RWPE2 (cell line): ENCODE measurements around the gene FOCAD.

Experiments
- ATAC-seq: fragments of 200-7000 bp; cut with Tn5 transposase; 3 replicates; pipeline ENCODE4 v1.9.1; 2021; ENCODE audit warnings: low read depth
- DNase-seq: peaks from one replicate; pipeline ENCODE4 v3.0.0-alpha.2; 2020; ENCODE audit warnings: low spot score
- H3K27ac ChIP-seq: fragments of 450-650 bp; 2 replicates; pipeline ENCODE4 v1.5.1; 2017; ENCODE audit warnings: mild to moderate bottlenecking; ENCODE audit not compliant: poor library complexity, severe bottlenecking
- H3K27me3 ChIP-seq: fragments of 250-450 bp; sonication (Bioruptor Pico); 2 replicates; pipeline ENCODE4 v1.5.1; 2021; ENCODE audit warnings: mild to moderate bottlenecking, moderate library complexity; ENCODE audit not compliant: insufficient read depth, poor library complexity, severe bottlenecking
- H3K36me3 ChIP-seq: fragments of 250-450 bp; sonication (Bioruptor Pico); 2 replicates; pipeline ENCODE4 v1.5.1; 2020; ENCODE audit warnings: low read depth, mild to moderate bottlenecking, moderate library complexity
- H3K4me1 ChIP-seq: fragments of 250-450 bp; sonication (Bioruptor Pico); 2 replicates; pipeline ENCODE4 v1.5.1; 2021; ENCODE audit warnings: mild to moderate bottlenecking, moderate library complexity; ENCODE audit not compliant: insufficient read depth, poor library complexity, severe bottlenecking
- H3K4me3 ChIP-seq: fragments of 250-450 bp; sonication (Bioruptor Pico); 2 replicates; pipeline ENCODE4 v1.5.1; 2021; ENCODE audit warnings: mild to moderate bottlenecking, moderate library complexity; ENCODE audit not compliant: severe bottlenecking
- H3K9me3 ChIP-seq: fragments of 250-450 bp; sonication (Bioruptor Pico); 2 replicates; pipeline ENCODE4 v1.5.1; 2021; ENCODE audit warnings: mild to moderate bottlenecking, moderate library complexity; ENCODE audit not compliant: severe bottlenecking
- CTCF ChIP-seq: fragments of 450-650 bp; IDR thresholded peaks from one replicate; pipeline ENCODE4 v1.5.1; 2017; ENCODE audit warnings: mild to moderate bottlenecking, moderate library complexity; ENCODE audit not compliant: poor library complexity, severe bottlenecking

The FOCAD gene

DNA sequence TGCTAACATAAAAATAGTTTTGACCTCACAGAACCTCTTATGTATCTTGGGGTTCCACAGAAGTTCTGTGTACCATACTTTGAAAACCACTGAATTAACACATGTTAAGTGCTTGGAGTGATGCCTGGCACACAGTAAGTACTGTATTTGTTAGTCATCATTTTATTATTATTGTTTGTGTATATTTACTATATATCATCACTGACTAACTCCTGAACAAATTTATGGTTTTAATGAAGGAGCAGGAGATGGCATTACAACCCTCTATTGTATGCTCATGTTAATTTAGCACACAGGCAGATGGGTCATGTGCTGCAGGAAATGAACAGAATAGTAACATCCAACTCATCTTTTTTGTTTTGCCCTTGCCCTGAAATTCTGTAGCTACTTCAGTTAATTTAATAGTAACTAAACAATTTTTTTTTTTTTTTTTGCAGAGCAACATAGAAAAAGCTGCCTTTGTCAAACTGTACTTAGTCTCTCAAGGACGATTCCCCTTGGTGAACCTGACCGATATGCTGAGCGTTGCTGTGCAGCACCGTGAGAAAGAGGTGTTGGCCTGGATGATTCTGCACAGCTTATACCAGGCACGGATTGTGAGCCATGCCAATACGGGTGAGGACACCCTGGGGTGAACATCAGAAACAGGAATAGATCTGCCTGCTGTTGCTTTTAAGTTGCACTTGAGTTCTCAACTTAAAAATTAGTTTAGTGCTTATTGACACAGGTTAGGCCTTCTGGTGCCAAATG is 302.0 kb downstream of the FOCAD start:
- no peak overlapping the region for H3K4me3 ChIP-seq
- no peak for TF ChIP-seq CTCF
- no peaks in the 10 kb centered on the region for H3K9me3 ChIP-seq
- peaks cover 10% of the 10 kb centered on the region for H3K4me1 ChIP-seq
- DNase-seq (no peak), ATAC-seq (no peak)
- no peaks in the 10 kb centered on the region for H3K27me3 ChIP-seq
- peaks cover 23% of the 10 kb centered on the region; the same call in 1 of the 2 replicates for H3K36me3 ChIP-seq
- no peak overlapping the region for H3K27ac ChIP-seq

GRCh38 chr9:20987521-20987920 is 303.5 kb downstream of the FOCAD start:
- no peak for TF ChIP-seq CTCF
- no peak for ATAC-seq
- Histone ChIP-seq H3K27ac (no peak overlapping the region), H3K36me3 (peaks cover 15% of the 10 kb centered on the region; the same call in 1 of the 2 replicates), H3K4me1 (peaks cover 5% of the 10 kb centered on the region), H3K9me3 (no peaks in the 10 kb centered on the region), H3K27me3 (no peaks in the 10 kb centered on the region), H3K4me3 (no peak overlapping the region)
- DNase-seq = no peak

DNA sequence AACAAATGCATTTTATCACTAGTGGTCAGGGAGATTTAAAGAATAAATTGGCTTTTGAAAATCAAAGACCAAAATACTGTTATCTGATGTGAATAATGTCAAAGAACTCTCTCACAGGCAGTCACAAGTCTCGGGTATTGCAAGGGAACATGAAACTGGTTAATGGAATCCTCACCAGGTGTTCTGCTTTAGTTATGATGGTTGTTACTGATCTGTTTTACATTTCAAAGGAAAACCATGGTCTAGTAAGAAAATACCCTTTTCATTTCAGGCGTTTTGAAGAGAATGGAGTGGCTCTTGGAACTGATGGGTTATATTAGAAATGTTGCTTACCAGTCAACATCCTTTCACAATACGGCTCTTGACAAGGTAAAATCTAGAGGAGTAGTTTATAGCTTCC is 304.0 kb downstream of the FOCAD start:
- Histone ChIP-seq H3K4me3 (no peak overlapping the region), H3K36me3 (peaks cover 13% of the 10 kb centered on the region; the same call in 1 of the 2 replicates), H3K27ac (no peak overlapping the region), H3K27me3 (no peaks in the 10 kb centered on the region), H3K9me3 (no peaks in the 10 kb centered on the region), H3K4me1 (peaks cover 5% of the 10 kb centered on the region)
- no peak for ATAC-seq
- TF ChIP-seq CTCF = no peak
- no peak for DNase-seq

DNA sequence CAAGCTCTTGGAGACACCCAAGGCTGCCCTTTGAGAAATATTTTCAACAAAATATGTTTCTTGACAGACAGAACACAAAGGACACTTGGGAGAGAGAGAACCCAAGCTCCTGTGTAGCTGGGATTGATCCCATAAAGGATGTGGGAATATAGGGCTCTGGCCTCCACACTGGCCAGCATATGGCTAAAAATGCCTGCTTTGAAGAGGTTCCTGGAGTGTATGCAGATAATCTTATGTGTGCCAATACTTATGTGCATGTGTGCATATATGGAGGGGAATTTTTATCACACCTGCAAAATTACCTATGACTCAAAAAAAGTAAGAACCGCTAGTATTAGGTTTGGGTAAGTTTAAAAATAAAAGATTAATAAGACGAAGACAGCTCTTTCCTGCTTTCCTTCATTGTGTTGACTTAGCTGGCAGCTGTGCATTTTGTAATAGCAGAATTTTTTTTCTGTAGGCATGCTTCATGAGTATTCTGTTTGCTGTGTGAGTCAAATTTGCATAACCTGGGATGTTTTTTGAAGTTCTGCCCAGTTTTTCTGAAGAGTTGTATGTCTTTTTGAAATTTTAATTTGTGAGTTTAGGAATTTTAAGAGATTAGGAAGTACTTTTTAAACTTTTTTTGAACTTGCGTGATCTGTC is 304.7 kb downstream of the FOCAD start:
- Histone ChIP-seq H3K4me1 (peaks cover 5% of the 10 kb centered on the region), H3K9me3 (no peaks in the 10 kb centered on the region), H3K4me3 (no peak overlapping the region), H3K27me3 (no peaks in the 10 kb centered on the region), H3K27ac (no peak overlapping the region), H3K36me3 (peaks cover 19% of the 10 kb centered on the region; the same call in 1 of the 2 replicates)
- no peak for TF ChIP-seq CTCF
- ATAC-seq (peak; percentile 78), DNase-seq (no peak)

DNA sequence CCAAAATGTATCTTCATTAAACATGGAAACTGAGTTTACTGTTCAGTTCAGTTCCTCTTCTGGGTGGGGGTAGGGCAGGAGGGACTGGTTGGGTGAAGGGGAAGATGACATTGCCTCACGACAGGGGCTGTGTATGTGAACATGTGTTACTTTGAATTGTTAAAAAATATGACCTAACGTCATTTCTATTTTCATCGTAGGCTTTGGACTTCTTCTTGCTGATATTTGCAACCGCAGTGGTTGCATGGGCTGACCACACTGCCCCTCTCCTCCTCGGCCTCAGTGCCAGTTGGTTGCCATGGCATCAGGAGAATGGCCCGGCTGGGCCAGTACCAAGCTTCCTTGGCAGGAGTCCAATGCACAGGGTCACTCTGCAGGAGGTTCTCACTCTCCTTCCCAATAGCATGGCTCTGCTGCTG is 305.9 kb downstream of the FOCAD start:
- H3K27ac ChIP-seq = no peak overlapping the region
- peaks cover 5% of the 10 kb centered on the region for H3K4me1 ChIP-seq
- peaks cover 24% of the 10 kb centered on the region; the same call in 1 of the 2 replicates for H3K36me3 ChIP-seq
- H3K9me3 ChIP-seq = no peaks in the 10 kb centered on the region
- no peak overlapping the region for H3K4me3 ChIP-seq
- no peaks in the 10 kb centered on the region for H3K27me3 ChIP-seq
- no peak for TF ChIP-seq CTCF
- ATAC-seq (no peak), DNase-seq (no peak)
